TTC549 (cell line): ENCODE data around the gene LRRC25.
"Not testable (repeated sequence)": the region's sequence is repeated elsewhere in the genome, so short reads cannot be mapped to it uniquely, and the experiment has no call there.

Experiments used
- FAIRE-seq: peaks from 2 replicates; lab custom pipeline; 2012; peaks lifted over from hg19 to GRCh38; lab: Jason Lieb, UNC

LRRC25 gene

DNA sequence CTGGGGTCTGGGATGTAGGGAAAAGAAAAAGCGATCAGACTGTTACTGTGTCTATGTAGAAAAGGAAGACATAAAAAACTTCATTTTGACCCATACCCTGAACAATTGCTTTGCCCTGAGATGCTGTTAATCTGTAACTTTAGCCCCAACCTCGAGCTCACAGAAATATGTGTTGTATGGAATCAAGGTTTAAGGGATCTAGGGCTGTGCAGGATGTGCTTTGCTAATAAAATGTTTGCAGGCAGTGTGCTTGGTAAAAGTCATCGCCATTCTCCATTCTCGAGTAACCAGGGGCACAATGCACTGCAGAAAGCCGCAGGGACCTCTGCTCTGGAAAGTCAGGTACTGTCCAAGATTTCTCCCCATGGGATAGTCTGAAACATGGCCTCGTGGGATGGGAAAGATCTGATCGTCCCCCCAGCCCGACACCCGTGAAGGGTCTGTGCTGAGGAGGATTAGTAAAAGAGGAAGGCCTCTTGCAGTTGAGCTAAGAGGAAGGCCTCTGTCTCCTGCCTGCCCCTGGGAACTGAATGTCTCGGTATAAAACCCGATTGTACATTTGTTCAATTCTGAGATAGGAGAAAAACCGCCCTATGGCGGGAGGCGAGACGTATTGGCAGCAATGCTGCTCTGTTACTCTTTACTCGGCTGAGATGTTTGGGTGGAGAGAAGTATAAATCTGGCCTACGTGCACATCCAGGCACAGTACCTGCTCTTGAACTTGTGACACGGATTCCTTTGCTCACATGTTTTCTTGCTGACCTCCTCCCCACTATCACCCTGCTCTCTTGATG is 5.2 kb upstream of the LRRC25 start:
- FAIRE-seq = not testable (repeated sequence)

DNA sequence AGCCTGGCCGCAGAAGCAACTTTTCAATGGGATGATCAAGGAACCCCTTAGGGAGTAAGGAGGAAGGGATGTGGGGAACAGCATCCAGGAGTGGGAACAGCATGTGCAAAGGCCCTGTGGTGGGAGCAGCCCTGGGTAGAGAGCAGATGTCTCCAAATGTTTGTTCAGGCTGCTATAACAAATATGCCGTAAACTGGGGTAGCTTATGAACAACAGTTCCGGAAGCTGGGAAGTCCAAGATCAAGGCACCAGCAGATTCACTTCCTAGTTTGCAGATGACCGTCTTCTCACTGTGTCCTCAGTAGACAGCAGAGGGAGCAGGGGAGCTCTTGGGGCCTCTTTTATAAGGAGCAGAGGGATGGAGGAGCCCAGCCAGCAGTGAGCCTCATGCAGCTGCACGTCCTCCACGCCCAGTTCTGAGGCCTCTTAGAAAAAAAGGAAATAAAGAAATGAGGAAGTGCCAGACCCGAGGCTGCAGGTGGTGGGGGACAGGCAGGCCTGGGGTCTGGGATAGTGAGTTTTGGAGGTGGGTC is 4.2 kb upstream of the LRRC25 start:
- FAIRE-seq = peak; percentile 58

DNA sequence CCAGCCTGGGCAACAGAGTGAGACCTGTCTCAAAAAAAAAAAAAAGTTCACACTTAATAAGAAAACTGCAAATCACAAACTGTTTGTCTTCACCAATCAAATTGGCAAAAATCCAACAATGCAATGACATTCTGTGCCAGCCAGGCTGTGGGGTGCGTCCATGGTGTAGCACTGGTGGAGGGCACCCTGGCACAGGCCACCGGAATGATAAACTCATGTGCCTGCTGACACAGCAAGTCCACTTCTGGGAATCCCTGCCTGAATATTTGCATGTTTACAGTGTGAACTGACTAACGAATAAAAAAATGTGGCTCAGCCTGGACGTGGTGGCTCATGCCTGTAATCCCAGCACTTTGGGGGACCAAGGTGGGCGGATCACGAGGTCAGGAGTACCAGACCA is 1.6 kb upstream of the LRRC25 start:
- FAIRE-seq = no peak

DNA sequence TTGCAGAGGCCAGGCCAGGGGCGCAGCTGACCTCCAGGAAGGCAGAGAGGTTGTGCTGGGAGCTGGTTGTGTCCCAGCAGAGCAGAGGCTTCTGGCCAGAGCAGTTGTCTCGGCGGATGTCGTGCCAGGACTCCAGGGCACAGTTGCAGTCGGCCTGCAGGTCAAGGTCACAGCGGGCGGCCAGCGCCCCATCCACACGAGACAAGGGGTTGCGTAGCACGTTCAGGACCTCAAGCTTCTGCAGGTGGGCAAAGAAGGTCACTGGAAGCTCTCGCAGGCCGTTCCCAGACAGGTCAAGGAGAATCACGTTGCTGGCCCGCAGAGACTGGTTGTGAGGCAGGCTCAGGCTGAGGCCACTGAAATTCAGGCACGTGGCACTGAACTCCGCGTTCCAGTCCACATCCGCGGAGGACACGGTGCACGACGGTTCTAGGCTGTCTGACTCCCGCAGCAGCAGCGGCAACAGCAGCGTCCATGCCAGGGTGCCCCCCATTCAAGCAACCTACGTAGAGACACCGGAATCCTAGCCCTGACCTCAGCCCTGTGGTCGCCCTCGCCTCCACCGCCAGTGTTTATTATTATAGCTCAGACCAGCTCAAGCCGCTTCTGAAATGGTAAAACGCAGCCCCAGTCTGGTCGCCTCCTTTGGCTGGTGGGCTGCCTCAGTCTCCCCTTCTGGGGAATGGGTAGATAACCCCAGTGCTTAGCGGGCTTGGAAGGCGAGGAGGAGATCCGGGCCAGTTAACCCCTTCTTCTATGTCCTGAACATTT is 766 bp downstream of the LRRC25 start:
- no peak for FAIRE-seq

DNA sequence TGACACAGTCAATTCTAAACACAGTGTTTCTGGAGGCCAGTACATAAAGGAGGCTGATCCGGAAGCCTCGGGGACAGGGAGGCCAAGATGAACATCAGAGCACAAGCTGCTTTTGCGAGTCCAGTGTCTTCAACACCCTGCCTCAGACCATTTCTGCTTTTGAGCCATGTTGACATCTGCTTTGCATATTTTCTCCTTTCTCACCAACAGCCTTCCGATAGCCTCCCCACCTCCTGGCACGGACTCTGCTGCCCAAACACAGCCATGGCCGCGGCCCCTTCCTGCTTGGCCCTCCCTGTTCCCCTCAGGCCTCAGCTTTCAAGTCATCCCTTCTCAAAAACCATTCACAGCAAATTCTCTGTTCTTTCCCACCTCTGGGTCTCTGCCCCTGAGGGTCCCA is 3.6 kb downstream of the LRRC25 start:
- FAIRE-seq = no peak

DNA sequence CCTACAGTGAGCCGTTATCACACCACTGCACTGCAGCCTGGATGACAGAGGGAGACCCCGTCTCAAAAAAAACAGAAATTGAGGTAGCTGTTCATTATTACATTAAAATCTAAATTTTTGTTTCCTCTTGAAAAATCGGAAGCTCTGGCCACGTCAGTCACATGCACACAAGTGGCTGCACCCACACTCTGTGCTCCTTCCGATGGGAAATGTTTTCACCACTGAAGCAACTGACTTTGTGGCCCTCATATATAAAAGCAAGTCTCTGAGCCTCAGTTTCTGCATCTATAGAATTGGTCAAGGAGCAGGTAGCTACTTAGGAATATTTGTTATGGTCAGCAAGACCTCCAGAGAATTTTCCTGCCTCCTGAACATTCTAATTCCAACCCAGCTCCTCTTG is 4.5 kb downstream of the LRRC25 start:
- no peak for FAIRE-seq

DNA sequence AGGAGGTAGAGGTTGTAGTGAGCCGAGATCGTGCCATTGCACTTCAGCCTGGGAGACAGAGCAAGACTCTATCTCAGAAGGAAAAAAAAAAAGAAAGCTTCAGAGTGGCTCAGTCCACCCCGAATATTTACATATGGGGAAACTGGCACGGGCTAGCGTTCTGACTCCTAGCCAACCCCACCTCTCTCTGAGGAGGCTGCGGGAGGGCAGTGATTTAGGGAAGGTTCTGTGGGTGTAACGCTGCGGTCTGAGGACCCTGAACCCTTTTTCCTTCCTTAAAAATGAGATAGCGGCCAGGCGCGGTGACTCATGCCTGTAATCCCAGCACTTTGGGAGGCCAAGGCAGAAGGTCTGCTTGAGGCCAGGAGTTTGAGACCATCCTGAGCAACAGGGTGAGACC is 5.0 kb downstream of the LRRC25 start:
- no peak for FAIRE-seq

DNA sequence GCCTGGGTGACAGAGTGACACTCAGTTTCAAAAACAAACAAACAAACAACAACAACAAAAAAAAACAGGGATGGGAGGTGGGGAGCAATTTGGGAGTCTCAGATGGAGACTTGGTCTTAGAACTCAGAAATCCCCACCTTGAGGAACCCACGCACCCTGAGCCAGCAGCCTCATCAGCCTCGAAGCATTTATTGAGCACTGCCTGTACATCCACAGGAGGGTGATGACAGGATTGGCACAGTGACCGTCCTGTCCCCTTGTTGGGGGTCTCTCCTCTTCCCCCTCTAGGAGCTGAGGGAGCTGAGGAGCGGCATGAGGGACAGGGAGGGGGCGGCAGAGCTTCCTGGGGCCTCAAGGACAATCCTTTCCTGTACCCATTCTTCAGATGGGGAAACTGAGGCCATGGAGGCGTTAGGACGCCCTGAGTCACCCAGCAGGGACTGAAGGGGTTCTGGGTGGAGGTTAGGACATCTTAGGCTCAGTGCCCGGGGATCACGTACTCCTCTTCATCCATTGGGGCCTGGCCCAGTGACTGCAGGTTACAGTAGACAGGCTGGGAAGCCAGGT is 5.8 kb downstream of the LRRC25 start:
- FAIRE-seq = no peak

DNA sequence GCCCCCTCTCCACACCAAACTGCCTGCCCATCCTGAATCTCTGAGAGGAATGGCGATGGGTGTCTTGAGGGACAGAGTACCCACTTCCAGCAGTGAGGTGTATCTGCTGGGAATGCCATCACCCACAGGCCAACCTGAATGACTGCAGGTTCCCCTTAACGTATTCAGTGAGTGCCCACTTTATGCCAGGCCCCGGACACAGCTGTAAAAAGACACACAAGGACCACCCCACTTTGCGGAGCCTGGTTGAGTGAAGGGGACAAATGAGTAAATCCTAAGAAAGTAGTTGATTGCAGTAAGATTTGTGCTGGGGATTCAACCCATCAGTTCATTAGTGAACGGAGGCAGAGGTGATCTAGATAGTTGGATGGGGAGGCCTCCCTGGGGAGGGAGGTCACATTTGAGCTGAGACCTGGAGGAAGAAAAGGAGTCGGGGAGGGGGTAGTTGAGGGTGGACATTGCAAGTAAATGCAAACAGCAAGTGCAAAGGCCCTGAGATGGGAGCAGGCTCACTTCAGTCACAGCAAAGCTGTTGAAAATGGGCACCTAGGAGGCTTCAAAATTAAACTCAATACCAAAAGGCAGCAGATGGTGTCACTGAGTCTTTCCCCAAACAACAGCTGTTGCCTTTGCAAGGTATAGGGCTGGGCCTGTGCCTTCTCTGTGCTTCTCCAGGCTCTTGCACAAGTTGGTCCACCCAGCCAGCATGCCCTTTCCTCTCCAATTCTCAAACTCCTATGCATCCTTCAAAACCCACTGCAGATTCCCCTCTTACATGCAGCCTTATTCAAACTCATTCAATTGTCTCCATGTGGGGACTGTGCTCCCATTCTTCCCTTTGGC is 7.1 kb downstream of the LRRC25 start:
- FAIRE-seq = peak; percentile 11

DNA sequence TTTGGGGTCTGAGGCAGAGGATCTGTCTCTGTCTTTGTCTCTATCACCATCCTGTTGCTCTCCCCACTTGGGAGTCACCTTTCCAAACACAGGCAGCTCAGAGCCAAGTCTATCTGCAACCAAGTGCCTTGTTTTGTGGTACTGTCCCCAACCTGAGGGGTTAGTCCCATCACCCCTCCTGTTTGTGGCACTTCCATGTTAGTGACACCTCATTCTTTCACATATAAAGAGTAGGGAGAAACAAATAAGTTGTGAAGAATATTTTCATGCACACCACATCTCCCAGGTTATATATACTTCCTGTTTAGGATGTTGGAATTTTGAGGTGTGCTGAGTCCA is 7.7 kb downstream of the LRRC25 start:
- no peak for FAIRE-seq

DNA sequence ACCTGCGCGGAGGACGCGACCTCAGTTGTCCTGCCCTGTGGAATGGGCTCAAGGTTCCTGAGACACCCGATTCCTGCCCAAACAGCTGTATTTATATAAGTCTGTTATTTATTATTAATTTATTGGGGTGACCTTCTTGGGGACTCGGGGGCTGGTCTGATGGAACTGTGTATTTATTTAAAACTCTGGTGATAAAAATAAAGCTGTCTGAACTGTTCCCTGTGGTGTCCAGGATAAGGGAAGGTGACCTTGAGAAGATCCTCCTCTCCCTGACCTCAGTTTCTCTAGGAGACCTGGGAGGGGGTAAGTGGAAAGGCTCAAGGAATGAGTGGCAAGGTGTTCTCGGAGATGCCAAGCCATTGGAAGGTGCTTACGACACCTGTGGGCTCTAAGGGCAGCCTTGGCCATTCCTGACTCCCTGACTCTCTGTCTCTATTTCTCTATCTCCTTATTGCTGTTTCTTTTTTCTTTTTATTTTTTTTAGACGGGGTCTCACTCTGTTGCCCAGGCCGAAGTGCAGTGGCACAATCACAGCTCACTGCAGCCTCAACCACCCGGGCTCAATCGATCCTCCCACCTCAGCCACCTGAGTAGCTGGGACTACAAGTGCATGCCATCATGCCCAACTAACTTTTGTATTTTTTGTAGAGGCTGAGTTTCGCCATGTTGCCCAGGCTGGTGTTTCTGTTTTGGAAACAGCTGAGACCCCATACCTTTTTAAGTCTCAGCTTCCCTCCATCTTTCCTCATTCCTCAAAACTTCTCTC is 8.3 kb downstream of the LRRC25 start:
- no peak for FAIRE-seq

DNA sequence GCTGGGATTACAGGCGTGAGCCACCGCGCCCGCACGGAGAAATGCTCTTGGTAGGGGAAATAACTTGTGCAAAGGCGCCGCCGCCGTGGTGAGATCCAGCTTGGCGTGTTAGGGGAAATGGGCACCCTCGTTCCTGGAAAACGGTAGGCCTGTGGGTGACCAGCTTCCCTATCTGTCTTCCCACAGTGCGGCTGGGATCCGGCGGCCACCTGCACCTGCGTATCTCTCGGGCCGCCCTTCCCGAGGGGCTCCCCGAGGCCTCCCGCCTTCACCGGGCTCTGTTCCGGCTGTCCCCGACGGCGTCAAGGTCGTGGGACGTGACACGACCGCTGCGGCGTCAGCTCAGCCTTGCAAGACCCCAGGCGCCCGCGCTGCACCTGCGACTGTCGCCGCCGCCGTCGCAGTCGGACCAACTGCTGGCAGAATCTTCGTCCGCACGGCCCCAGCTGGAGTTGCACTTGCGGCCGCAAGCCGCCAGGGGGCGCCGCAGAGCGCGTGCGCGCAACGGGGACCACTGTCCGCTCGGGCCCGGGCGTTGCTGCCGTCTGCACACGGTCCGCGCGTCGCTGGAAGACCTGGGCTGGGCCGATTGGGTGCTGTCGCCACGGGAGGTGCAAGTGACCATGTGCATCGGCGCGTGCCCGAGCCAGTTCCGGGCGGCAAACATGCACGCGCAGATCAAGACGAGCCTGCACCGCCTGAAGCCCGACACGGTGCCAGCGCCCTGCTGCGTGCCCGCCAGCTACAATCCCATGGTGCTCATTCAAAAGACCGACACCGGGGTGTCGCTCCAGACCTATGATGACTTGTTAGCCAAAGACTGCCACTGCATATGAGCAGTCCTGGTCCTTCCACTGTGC is 9.1 kb downstream of the LRRC25 start:
- FAIRE-seq = no peak

DNA sequence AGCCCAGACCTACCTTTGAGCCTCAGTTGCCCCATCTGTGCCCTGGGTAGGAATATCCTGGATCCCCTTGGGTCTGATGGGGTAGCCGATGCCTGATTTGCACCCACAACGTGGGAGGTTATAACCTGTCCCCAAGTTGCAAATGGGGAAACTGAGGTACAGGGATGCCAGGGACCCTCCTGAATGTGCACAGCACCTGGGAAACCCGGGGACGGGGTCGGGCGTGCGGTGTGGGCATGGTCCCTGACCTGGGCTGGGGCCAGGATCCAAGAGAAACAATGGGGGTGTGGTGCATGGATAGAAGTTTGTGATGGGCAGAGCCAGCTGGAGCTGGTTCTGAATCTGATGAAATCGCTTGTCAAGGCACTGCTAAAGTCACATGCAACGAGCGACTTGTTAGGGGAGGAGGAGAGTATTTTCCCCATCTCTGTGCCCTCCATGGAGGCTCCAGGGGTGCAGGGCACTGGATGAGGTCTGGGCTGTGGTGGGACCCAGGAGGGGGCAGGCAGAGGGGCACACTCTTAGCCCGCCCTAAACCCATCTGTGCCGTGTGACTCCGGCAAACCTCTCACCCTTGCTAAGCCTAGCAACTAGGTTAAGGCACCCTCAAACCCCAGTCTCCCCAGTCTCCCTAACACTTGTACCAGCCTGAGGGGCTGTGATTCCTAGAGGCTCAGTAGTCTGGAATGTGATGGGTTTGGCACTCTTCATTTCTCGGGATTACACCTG is 10.7 kb downstream of the LRRC25 start:
- FAIRE-seq = no peak

DNA sequence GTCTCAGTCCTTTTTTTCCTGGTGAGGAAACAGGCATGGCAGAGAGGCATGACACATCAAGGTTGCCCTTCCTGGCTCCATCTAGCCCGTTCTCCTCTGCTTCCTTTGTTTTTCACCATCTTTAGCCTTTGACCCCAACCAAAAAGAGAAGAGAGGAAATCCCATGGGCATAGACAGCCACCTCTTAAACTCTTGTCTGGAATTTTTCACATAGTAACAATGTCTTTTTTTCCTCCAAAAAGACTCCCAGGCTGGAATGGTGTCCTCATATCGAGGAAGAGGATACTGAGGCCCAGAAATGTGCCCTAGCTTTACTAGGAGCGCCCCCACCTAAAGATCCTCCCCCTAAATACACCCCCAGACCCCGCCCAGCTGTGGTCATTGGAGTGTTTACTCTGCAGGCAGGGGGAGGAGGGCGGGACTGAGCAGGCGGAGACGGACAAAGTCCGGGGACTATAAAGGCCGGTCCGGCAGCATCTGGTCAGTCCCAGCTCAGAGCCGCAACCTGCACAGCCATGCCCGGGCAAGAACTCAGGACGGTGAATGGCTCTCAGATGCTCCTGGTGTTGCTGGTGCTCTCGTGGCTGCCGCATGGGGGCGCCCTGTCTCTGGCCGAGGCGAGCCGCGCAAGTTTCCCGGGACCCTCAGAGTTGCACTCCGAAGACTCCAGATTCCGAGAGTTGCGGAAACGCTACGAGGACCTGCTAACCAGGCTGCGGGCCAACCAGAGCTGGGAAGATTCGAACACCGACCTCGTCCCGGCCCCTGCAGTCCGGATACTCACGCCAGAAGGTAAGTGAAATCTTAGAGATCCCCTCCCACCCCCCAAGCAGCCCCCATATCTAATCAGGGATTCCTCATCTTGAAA is 11.5 kb downstream of the LRRC25 start, which contains the start of gene GDF15:
Gene GDF15 (plus strand): TSS at position 484 of the 868 bp plus-strand sequence. CDS start 32 bp downstream, at position 516.
- FAIRE-seq = peak; percentile 45

DNA sequence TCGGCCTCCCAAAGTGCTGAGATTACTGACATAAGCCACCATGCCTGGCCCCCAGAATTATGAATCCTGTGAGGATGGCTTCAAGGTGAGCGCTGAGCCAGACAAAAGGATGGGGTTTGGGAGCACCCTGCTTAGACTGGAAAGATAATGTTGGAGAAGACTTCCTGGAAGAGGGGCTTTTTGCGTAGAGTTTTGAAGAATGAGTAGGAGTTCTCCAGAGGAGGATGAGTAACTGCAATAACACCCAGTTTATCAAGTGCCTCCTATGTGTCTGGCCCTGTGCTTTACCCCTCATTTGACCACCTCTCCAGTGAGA is 12.1 kb downstream of the LRRC25 start:
- no peak for FAIRE-seq

DNA sequence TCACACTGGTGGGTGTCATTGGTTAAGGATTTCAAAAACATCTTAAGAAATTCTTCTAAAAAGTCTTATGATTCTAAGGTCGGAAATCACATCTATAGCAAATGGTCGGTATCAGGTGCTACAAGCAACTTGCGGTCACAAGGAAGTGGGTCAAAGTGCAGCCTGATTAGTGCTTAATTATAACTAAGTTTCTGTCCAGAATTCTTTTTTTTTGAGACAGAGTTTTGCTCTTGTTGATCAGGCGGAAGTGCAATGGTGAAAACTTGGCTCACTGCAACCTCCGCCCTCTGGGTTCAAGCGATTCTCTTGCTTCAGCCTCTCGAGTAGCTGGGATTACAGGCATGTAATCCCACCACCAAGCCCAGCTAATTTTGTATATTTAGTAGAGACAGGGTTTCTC is 12.6 kb downstream of the LRRC25 start:
- no peak for FAIRE-seq

DNA sequence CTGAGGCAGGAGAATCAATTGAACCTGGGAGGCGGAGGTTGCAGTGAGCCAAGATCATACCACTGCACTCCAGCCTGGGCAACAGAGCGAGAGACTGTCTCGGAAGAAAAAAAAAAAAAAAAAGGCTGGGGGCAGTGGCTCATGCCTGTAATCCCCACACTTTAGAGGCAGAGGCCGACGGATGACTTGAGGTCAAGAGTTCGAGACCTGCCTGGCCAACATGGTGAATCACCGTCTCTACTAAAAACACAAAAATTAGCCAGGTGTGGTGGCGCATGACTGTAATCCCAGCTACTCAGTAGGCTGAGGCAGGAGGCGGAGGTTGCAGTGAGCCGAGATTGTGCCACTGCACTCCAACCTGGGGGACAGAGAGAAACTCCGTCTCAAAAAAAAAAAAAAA is 13.8 kb downstream of the LRRC25 start:
- FAIRE-seq = not testable (repeated sequence)

DNA sequence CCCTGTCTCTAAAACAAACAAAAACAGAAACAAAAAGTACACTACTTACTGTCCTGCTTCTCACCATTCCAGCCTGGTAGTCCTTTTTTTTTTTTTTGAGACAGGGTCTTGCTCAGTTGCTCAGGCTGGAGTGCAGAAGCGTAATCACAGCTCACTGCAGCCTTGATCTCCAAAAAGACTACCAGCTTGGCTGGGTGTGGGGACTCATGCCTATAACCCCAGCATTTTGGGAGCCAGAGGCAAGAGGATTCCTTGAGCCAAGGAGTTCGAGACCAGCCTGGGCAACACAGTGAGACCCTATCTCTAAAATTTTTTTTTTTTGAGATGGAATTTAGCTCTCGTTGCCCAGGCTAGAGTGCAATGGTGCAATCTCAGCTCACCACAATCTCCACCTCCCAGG is 16.6 kb downstream of the LRRC25 start:
- FAIRE-seq = no peak
